HepG2 (cell line): ENCODE data around the gene GAS6. TPM values are rescaled to one million over a fixed set of nuclear protein-coding genes. Genes with fewer than 3 reads are reported as not detected.

Experiments
- ATAC-seq: fragments of 200-7000 bp; cut with Tn5 transposase; 3 replicates; pipeline ENCODE4 v1.9.1; 2020; ENCODE audit warnings: mild to moderate bottlenecking, moderate library complexity
- BruUV-seq: library from RNA; stranded (reverse); fragments of 400-500 nt; replicated peaks from 2 replicates; lab custom pipeline; 2021; lab: Mats Ljungman, UMichigan
- CTCF ChIA-PET: fragments of 300-600 bp; formaldehyde crosslinking; extraction: SDS; loops from one replicate; lab custom pipeline; 2021; ENCODE audit warnings: low total read pairs, inconsistent platforms, low intra/inter-chr PET ratio; lab: Yijun Ruan, JAX
- POLR2A ChIA-PET: fragments of 350-600 bp; sonication (Branson Sonifier 250); formaldehyde crosslinking; loops from one replicate; lab custom pipeline; 2020; ENCODE audit warnings: antibody characterized with exemption, inconsistent platforms; lab: Yijun Ruan, JAX
- DNase-seq: peaks from one replicate; pipeline ENCODE4 v3.0.0-alpha.2; 2015; ENCODE audit warnings: low spot score
- FAIRE-seq: peaks from 3 replicates; lab custom pipeline; 2011; peaks lifted over from hg19 to GRCh38; lab: Jason Lieb, UNC
- H2AFZ ChIP-seq: one replicate; pipeline ENCODE4 v1.6.1; 2011; ENCODE audit warnings: low read length, inconsistent platforms
- H3K27ac ChIP-seq: fragments of 300-600 bp; 3 replicates; pipeline ENCODE4 v1.8.0; 2011; ENCODE audit warnings: mixed run types, mild to moderate bottlenecking, mixed read lengths, low read length, inconsistent platforms; ENCODE audit not compliant: insufficient read depth; ENCODE audit errors: extremely low read length
- H3K27me3 ChIP-seq, 2 experiments: fragments of 200-600 bp in 1 of 2; 2 replicates in 1 of 2; 3 replicates in 1 of 2; pipeline versions ENCODE4 v1.6.0 to v1.8.0; 2011; ENCODE audit warnings: low read length in 2 of 2, mild to moderate bottlenecking in 2 of 2, moderate library complexity in 2 of 2, inconsistent platforms in 1 of 2; ENCODE audit not compliant: insufficient read depth in 2 of 2, control insufficient read depth in 1 of 2
- H3K36me3 ChIP-seq, 2 experiments: fragments of 200-600 bp in 1 of 2; replicated peaks in 1 of 2; 2 replicates in 1 of 2; 3 replicates in 1 of 2; pipeline versions ENCODE4 v1.5.1 to v1.8.0; 2011; ENCODE audit warnings: low read length in 2 of 2, inconsistent platforms in 1 of 2; ENCODE audit not compliant: insufficient read depth in 2 of 2, control insufficient read depth in 1 of 2
- H3K4me1 ChIP-seq: 2 replicates; pipeline ENCODE4 v1.5.1; 2012; ENCODE audit warnings: low read length, inconsistent platforms; ENCODE audit not compliant: insufficient read depth
- H3K4me2 ChIP-seq: 2 replicates; pipeline ENCODE4 v1.6.0; 2011; ENCODE audit warnings: low read depth, low read length, inconsistent platforms
- H3K4me3 ChIP-seq, 3 experiments: fragments of 200-600 bp in 1 of 3; sonication (generic), shearing (Covaris generic) in 1 of 3; replicated peaks in 1 of 3; 2 replicates each; pipeline ENCODE4 v1.5.1; 2011 to 2016; ENCODE audit warnings: low read length in 3 of 3, inconsistent platforms in 2 of 3, low read depth in 2 of 3, mild to moderate bottlenecking in 2 of 3, control low read depth in 1 of 3, mixed read lengths in 1 of 3; ENCODE audit not compliant: insufficient read depth in 1 of 3
- H3K79me2 ChIP-seq: one replicate; pipeline ENCODE4 v1.6.1; 2011; ENCODE audit warnings: low read length, inconsistent platforms; ENCODE audit not compliant: insufficient read depth
- H3K9ac ChIP-seq: 2 replicates; pipeline ENCODE4 v1.6.0; 2011; ENCODE audit warnings: mild to moderate bottlenecking, low read depth, low read length, inconsistent platforms; ENCODE audit not compliant: insufficient read depth
- H3K9me3 ChIP-seq: 2 replicates; pipeline ENCODE4 v1.5.1; 2012; ENCODE audit warnings: mild to moderate bottlenecking, low read length
- H4K20me1 ChIP-seq: 2 replicates; pipeline ENCODE4 v1.6.0; 2011; ENCODE audit warnings: inconsistent platforms, mild to moderate bottlenecking, low read length, moderate library complexity; ENCODE audit not compliant: insufficient read depth
- AFF4 ChIP-seq: sonication (generic); formaldehyde crosslinking; IDR thresholded peaks from 2 replicates; pipeline ENCODE4 v1.4.0; 2020; ENCODE audit warnings: missing genetic modification reagents
- DNMT3B ChIP-seq: conservative IDR thresholded peaks from 2 replicates; pipeline ENCODE4 v1.6.1; 2016; ENCODE audit warnings: missing biosample characterization, control low read depth
- GPN1 ChIP-seq: sonication (generic); formaldehyde crosslinking; IDR thresholded peaks from 2 replicates; pipeline ENCODE4 v1.5.1; 2020; ENCODE audit warnings: missing genetic modification reagents, borderline replicate concordance
- HOXA5 ChIP-seq: sonication (generic); formaldehyde crosslinking; IDR thresholded peaks from 2 replicates; pipeline ENCODE4 v1.4.0; 2020; ENCODE audit warnings: missing genetic modification reagents
- JDP2 ChIP-seq: sonication (generic); formaldehyde crosslinking; IDR thresholded peaks from 2 replicates; pipeline ENCODE4 v1.8.1; 2022; ENCODE audit warnings: missing genetic modification reagents, borderline replicate concordance
- PRMT3 ChIP-seq: sonication (generic); formaldehyde crosslinking; IDR thresholded peaks from 2 replicates; pipeline ENCODE4 v1.8.1; 2022; ENCODE audit warnings: low read depth, mild to moderate bottlenecking, moderate library complexity, missing genetic modification reagents, borderline replicate concordance
- THAP9 ChIP-seq: sonication (generic); formaldehyde crosslinking; IDR thresholded peaks from 2 replicates; pipeline ENCODE4; 2020; ENCODE audit warnings: missing genetic modification reagents, mild to moderate bottlenecking, borderline replicate concordance
- UBTF ChIP-seq: sonication (generic); formaldehyde crosslinking; IDR thresholded peaks from 2 replicates; pipeline ENCODE4 v1.4.0; 2020; ENCODE audit warnings: mild to moderate bottlenecking, missing genetic modification reagents
- YY1 ChIP-seq: IDR thresholded peaks from 2 replicates; pipeline ENCODE4 v1.6.1; 2011; ENCODE audit warnings: low read length, low read depth, moderate library complexity, mild to moderate bottlenecking; ENCODE audit not compliant: insufficient read depth, insufficient replicate concordance
- ZFP41 ChIP-seq: sonication (generic); formaldehyde crosslinking; IDR thresholded peaks from 2 replicates; pipeline ENCODE4 v1.4.0; 2020; ENCODE audit warnings: mild to moderate bottlenecking, missing genetic modification reagents, borderline replicate concordance
- ZNF761 ChIP-seq: sonication (generic); formaldehyde crosslinking; conservative IDR thresholded peaks from 2 replicates; pipeline ENCODE4 v1.4.0; 2020; ENCODE audit warnings: mild to moderate bottlenecking, missing genetic modification reagents
- ZSCAN21 ChIP-seq: sonication (generic); formaldehyde crosslinking; IDR thresholded peaks from 2 replicates; pipeline ENCODE4 v1.8.0; 2022; ENCODE audit warnings: mild to moderate bottlenecking, missing genetic modification reagents, moderate library complexity, borderline replicate concordance
- WGBS: methylation state at CpG from one replicate; pipeline ENCODE4 v1.1.6; 2017; ENCODE audit warnings: low lambda C conversion rate; 5-methylcytosine and 5-hydroxymethylcytosine counted together
- in situ Hi-C: cut with HindIII; loops from 2 replicates; pipeline ENCODE4 v1.10.0; 2017; ENCODE audit warnings: low pct_unique_long_range_greater_than_20kb; ENCODE audit not compliant: extremely low pct_ligation_motif_present
- intact Hi-C: fragments of 100-400 bp; cut with micrococcal nuclease; formaldehyde crosslinking; loops from one replicate; pipeline ENCODE4 v1.10.0; 2022; ENCODE audit not compliant: unreplicated experiment
- polyA plus RNA-seq, 8 experiments: library from polyadenylated mRNA; depleted of rRNA in 3 of 8; stranded (reverse) in 7 of 8; unstranded in 1 of 8; fragments of >200 nt; fragmentation: Illumina TruSeq in 4 of 8; extraction: Trizol in 4 of 8; gene quantifications; 2 replicates each; pipeline versions ENCODE4 v1.2.1 to v1.2.3, GENCODE V29; 2011 to 2016; ENCODE audit warnings: low read depth in 4 of 8, missing spikeins in 1 of 8, mixed read lengths in 1 of 8; ENCODE audit not compliant: insufficient read depth in 1 of 8
- total RNA-seq, 5 experiments: library from RNA; depleted of rRNA; stranded (reverse); fragments of >200 nt; fragmentation: Illumina TruSeq; extraction: Trizol; gene quantifications; 2 replicates each; pipeline ENCODE4 v1.2.3, GENCODE V29; 2016; ENCODE audit warnings: low read depth in 1 of 5

Gene GAS6
- total and polyA plus RNA-seq, 2 of the 13 experiments (the other 11 are each of a cell fraction or from before 2014, with no cell fraction given), result 0.09 to 0.24 TPM

- ChIA-PET CTCF (no interaction called here), POLR2A (no interaction called here)
- H3K27ac ChIP-seq, result no peak overlapping the region
- H3K9me3 ChIP-seq, result no peaks in the 10 kb centered on the region
- no peak overlapping the region for H3K4me3 ChIP-seq
- BruUV-seq, result no TSS peak
- no peak overlapping the region for H3K4me2 ChIP-seq
- no peak for DNase-seq
- H3K27me3 ChIP-seq, result peaks cover 0 to 5% of the 10 kb centered on the region in 2 experiments; a peak in 2 of 5 replicates
- FAIRE-seq, result no peak
- no peak overlapping the region for H3K9ac ChIP-seq
- H4K20me1 ChIP-seq, result no peaks in the 10 kb centered on the region
- H2AFZ ChIP-seq, result no peak overlapping the region
- intact Hi-C loops, result no loop called here
- no peaks in the 10 kb centered on the region for H3K79me2 ChIP-seq
- no peak for TF ChIP-seq UBTF
- no peak for TF ChIP-seq ZFP41
- no peak for TF ChIP-seq YY1
- no peak for TF ChIP-seq AFF4 (CRISPR knock-in tag)
- TF ChIP-seq PRMT3 (CRISPR knock-in tag), result no peak
- TF ChIP-seq ZNF761 (CRISPR knock-in tag), result no peak
- TF ChIP-seq DNMT3B (CRISPR knock-in tag), result no peak
- no peak for TF ChIP-seq ZSCAN21
- TF ChIP-seq HOXA5 (CRISPR knock-in tag), result no peak
- no peak for TF ChIP-seq GPN1 (CRISPR knock-in tag)
- no peak for TF ChIP-seq JDP2 (CRISPR knock-in tag)
- no peak for TF ChIP-seq THAP9 (CRISPR knock-in tag)
- in situ Hi-C loops, result no loop called here
- no peaks in the 10 kb centered on the region for H3K36me3 ChIP-seq
- 56% methylated on average over 5 of the region's 12 CpGs for WGBS
- H3K4me1 ChIP-seq, result no peaks in the 10 kb centered on the region
- no peak for ATAC-seq
Measured at GRCh38 chr13:113822266-113822665, 41.6 kb downstream of the GAS6 start.
